Naive thymus-derived CD8-positive, alpha-beta T cell (primary cell): ENCODE measurements around the gene RNASEH2A. TPM values are rescaled to one million over a fixed set of nuclear protein-coding genes. Genes with fewer than 3 reads are reported as not detected.
A peak's percentile ranks its signal among the peaks of the same experiment; 100 is the strongest.
"Not testable (repeated sequence)": the region's sequence is repeated elsewhere in the genome, so short reads cannot be mapped to it uniquely, and the experiment has no call there.

Experiments used
- ATAC-seq, 2 donors: fragments of 150-1000 bp; cut with Tn5 transposase in 1 of 2; sonication (Bioruptor Pico), chemical (Tn5 transposase) in 1 of 2; 1 replicate in 1 of 2; 2 replicates in 1 of 2; pipeline ENCODE4 v1.10.0; 2021; ENCODE audit warnings: mild to moderate bottlenecking in 2 of 2, moderate library complexity in 2 of 2
- POLR2A ChIA-PET: fragments of 350-600 bp; sonication (Branson Sonifier 250); formaldehyde crosslinking; loops from one replicate; lab custom pipeline; 2021; ENCODE audit warnings: antibody characterized with exemption; lab: Charles Lee
- DNase-seq, 10 donors: peaks; one replicate each; pipeline versions ENCODE4 v3.0.0 to v3.0.0-alpha.2; 2020 to 2022
- H3K27ac Mint-ChIP-seq, 10 donors: one replicate each; pipeline ENCODE4 v1.8.0; 2020 to 2022; ENCODE audit warnings: mild to moderate bottlenecking in 10 of 10, mixed read lengths in 10 of 10, moderate library complexity in 4 of 10, inconsistent platforms in 1 of 10
- H3K27me3 Mint-ChIP-seq, 5 donors: one replicate each; pipeline ENCODE4 v1.8.0; 2021 to 2022; ENCODE audit warnings: mixed read lengths in 5 of 5
- H3K36me3 Mint-ChIP-seq, 3 donors: one replicate each; pipeline ENCODE4 v1.8.0; 2020 to 2022; ENCODE audit warnings: mixed read lengths in 3 of 3, mild to moderate bottlenecking in 2 of 3, inconsistent platforms in 1 of 3
- H3K4me1 Mint-ChIP-seq, 4 donors: one replicate each; pipeline ENCODE4 v1.8.0; 2021 to 2022; ENCODE audit warnings: mixed read lengths in 4 of 4
- H3K4me3 Mint-ChIP-seq, 10 donors: one replicate each; pipeline ENCODE4 v1.8.0; 2020 to 2022; ENCODE audit warnings: mild to moderate bottlenecking in 10 of 10, mixed read lengths in 10 of 10, moderate library complexity in 6 of 10, inconsistent platforms in 1 of 10
- H3K9me3 Mint-ChIP-seq, 9 donors: one replicate each; pipeline ENCODE4 v1.8.0; 2020 to 2022; ENCODE audit warnings: mixed read lengths in 9 of 9, mild to moderate bottlenecking in 3 of 9, inconsistent platforms in 1 of 9, moderate library complexity in 1 of 9
- polyA plus RNA-seq, 3 donors: library from polyadenylated mRNA; unstranded; fragments of 300-500 nt; fragmentation: Illumina TruSeq; gene quantifications; one replicate each; pipeline ENCODE4 v1.2.3, GENCODE V29; 2021
- total RNA-seq, 8 experiments: library from RNA in 2 of 8; stranded (reverse) in 2 of 8; gene quantifications; one replicate each; pipeline ENCODE4 v1.2.3 and lab custom pipeline; 2021 to 2026

RNASEH2A gene
- total and polyA plus RNA-seq, 5 experiments from 2014 or later = 12.1 to 22.6 (median 16.3) TPM

GRCh38 chr19:12796146-12797071 is 10.0 kb upstream of the RNASEH2A start:
- Mint-ChIP-seq H3K27ac (peak overlapping the region; percentile 90 to 98 (median 95)), H3K27me3 (peaks cover 0 to 2% (median 0%) of the 10 kb centered on the region in 5 donors), H3K36me3 (peaks cover 1 to 27% (median 5%) of the 10 kb centered on the region in 3 donors), H3K4me3 (peak overlapping the region; percentile 61 to 88 (median 84)), H3K9me3 (peaks cover 0 to 4% (median 0%) of the 10 kb centered on the region in 9 donors), H3K4me1 (peaks cover 19 to 45% (median 39%) of the 10 kb centered on the region in 4 donors)
- POLR2A ChIA-PET = interaction anchor here (0.6 to 14.5 kb wide), 7 partner anchors 10 to 356 kb away, joined by 3 to 1021 read pairs (median 5); partner anchors contain the start of genes DHPS, HOOK2, RNASEH2A and TNPO2
- ATAC-seq = no peak
- DNase-seq = peak; percentile 58 to 86 (median 74)

GRCh38 chr19:12797141-12797587 is 9.2 kb upstream of the RNASEH2A start:
- peaks cover 0 to 2% (median 0%) of the 10 kb centered on the region in 5 donors for H3K27me3 Mint-ChIP-seq
- peaks cover 20 to 47% (median 41%) of the 10 kb centered on the region in 4 donors for H3K4me1 Mint-ChIP-seq
- H3K36me3 Mint-ChIP-seq = peaks cover 1 to 27% (median 5%) of the 10 kb centered on the region in 3 donors
- DNase-seq (no peak), ATAC-seq (no peak)
- POLR2A ChIA-PET = interaction anchor here (1.0 to 14.5 kb wide), 3 partner anchors 9 to 38 kb away, joined by 5 to 1021 read pairs (median 15); partner anchors contain the start of genes HOOK2 and RNASEH2A
- H3K9me3 Mint-ChIP-seq = peaks cover 0 to 4% (median 0%) of the 10 kb centered on the region in 9 donors
- peak overlapping the region in 2 of 10 donors; percentile 4 to 96 for H3K27ac Mint-ChIP-seq
- no peak overlapping the region for H3K4me3 Mint-ChIP-seq

GRCh38 chr19:12797607-12798006 is 8.8 kb upstream of the RNASEH2A start:
- H3K27ac Mint-ChIP-seq, H3K27me3 Mint-ChIP-seq, DNase-seq, H3K9me3 Mint-ChIP-seq, ATAC-seq, H3K4me3 Mint-ChIP-seq: not testable (repeated sequence)
- POLR2A ChIA-PET = interaction anchor here (0.6 to 14.5 kb wide), 4 partner anchors 9 to 115 kb away, joined by 4 to 1021 read pairs (median 10); partner anchors contain the start of genes HOOK2 and RNASEH2A
- Mint-ChIP-seq H3K4me1 (peaks cover 24 to 50% (median 45%) of the 10 kb centered on the region in 4 donors), H3K36me3 (peaks cover 1 to 27% (median 5%) of the 10 kb centered on the region in 3 donors)

GRCh38 chr19:12799742-12800465 is 6.5 kb upstream of the RNASEH2A start:
- Mint-ChIP-seq H3K9me3 (no peaks in the 10 kb centered on the region), H3K4me3 (peak overlapping the region; percentile 30 to 94 (median 88)), H3K27ac (peak overlapping the region in 3 of 10 donors; percentile 47 to 69 (median 48)), H3K36me3 (peaks cover 0 to 21% (median 0%) of the 10 kb centered on the region in 3 donors), H3K27me3 (no peaks in the 10 kb centered on the region), H3K4me1 (peaks cover 20 to 38% (median 33%) of the 10 kb centered on the region in 4 donors)
- ATAC-seq (no peak), DNase-seq (no peak)
- POLR2A ChIA-PET = interaction anchor here (0.8 to 14.5 kb wide), 4 partner anchors 8 to 351 kb away, joined by 3 to 1021 read pairs (median 32); partner anchors contain the start of genes HOOK2, IER2, JUNB and STX10

GRCh38 chr19:12800466-12800770 is 6.0 kb upstream of the RNASEH2A start:
- no peak for DNase-seq
- Mint-ChIP-seq H3K9me3 (no peaks in the 10 kb centered on the region), H3K36me3 (peaks cover 0 to 21% (median 0%) of the 10 kb centered on the region in 3 donors), H3K4me1 (peaks cover 20 to 36% (median 31%) of the 10 kb centered on the region in 4 donors), H3K27ac (peak overlapping the region; percentile 39 to 91 (median 69)), H3K4me3 (peak overlapping the region; percentile 84 to 94 (median 88)), H3K27me3 (no peaks in the 10 kb centered on the region)
- ATAC-seq = no peak
- POLR2A ChIA-PET = interaction anchor here (0.6 to 14.5 kb wide), 6 partner anchors 8 to 350 kb away, joined by 3 to 1021 read pairs (median 4); partner anchors contain the start of genes HOOK2, IER2, JUNB and STX10

- POLR2A ChIA-PET = interaction anchor here (0.6 to 14.5 kb wide), 5 partner anchors 9 to 151 kb away, joined by 3 to 1021 read pairs (median 5); partner anchors contain the start of genes HOOK2 and JUNB
- Mint-ChIP-seq H3K36me3 (peaks cover 0 to 21% (median 0%) of the 10 kb centered on the region in 3 donors), H3K4me3 (peak overlapping the region; percentile 84 to 94 (median 88)), H3K4me1 (peaks cover 17 to 33% (median 27%) of the 10 kb centered on the region in 4 donors), H3K9me3 (no peaks in the 10 kb centered on the region), H3K27me3 (no peaks in the 10 kb centered on the region), H3K27ac (peak overlapping the region; percentile 44 to 91 (median 79))
- ATAC-seq = peak in 1 of 2 donors; percentile 15
- no peak for DNase-seq
Observed at GRCh38 chr19:12800923-12801465, 5.4 kb upstream of the RNASEH2A start.

GRCh38 chr19:12801466-12802266 is 4.7 kb upstream of the RNASEH2A start, which contains the start of the genes PRDX2 and THSD8:
Gene PRDX2, minus strand, starts transcription at chr19:12801800. Its CDS starts 539 bp downstream, at chr19:12801261.
Gene THSD8, plus strand, starts transcription at chr19:12802069. Its CDS starts 3 bp downstream, at chr19:12802072.
- Mint-ChIP-seq H3K4me3 (peak within 1 kb of the TSS; percentile 85 to 94 (median 88)), H3K27ac (peak within 1 kb of the TSS; percentile 44 to 91 (median 81)), H3K36me3 (peaks cover 0 to 21% (median 0%) of the 10 kb centered on the region in 3 donors), H3K27me3 (no peaks in the 10 kb centered on the region), H3K4me1 (peaks cover 17 to 33% (median 27%) of the 10 kb centered on the region in 4 donors), H3K9me3 (no peaks in the 10 kb centered on the region)
- ATAC-seq (peak; percentile 63 to 66), DNase-seq (peak; percentile 48 to 78 (median 66))
- POLR2A ChIA-PET = interaction anchor here (0.5 to 14.5 kb wide), 6 partner anchors 10 to 249 kb away, joined by 3 to 1021 read pairs (median 4); partner anchors contain the start of genes HOOK2, JUNB and TRIR

GRCh38 chr19:12802267-12803106 is 3.9 kb upstream of the RNASEH2A start:
- H3K27me3 Mint-ChIP-seq = no peaks in the 10 kb centered on the region
- H3K36me3 Mint-ChIP-seq = peaks cover 0 to 17% (median 0%) of the 10 kb centered on the region in 3 donors
- peaks cover 17 to 38% (median 31%) of the 10 kb centered on the region in 4 donors for H3K4me1 Mint-ChIP-seq
- POLR2A ChIA-PET = interaction anchor here (0.5 to 14.5 kb wide), 8 partner anchors 10 to 250 kb away, joined by 3 to 1021 read pairs (median 5); partner anchors contain the start of genes FBXW9, HOOK2, JUNB and TRIR
- H3K4me3 Mint-ChIP-seq = peak overlapping the region; percentile 83 to 94 (median 88)
- no peak for DNase-seq
- no peak for ATAC-seq
- H3K27ac Mint-ChIP-seq = peak overlapping the region in 9 of 10 donors; percentile 28 to 84 (median 49)
- H3K9me3 Mint-ChIP-seq = no peaks in the 10 kb centered on the region

GRCh38 chr19:12804051-12804450 is 2.3 kb upstream of the RNASEH2A start:
- Mint-ChIP-seq H3K4me3 (peak overlapping the region in 1 of 10 donors; percentile 38), H3K27me3 (no peaks in the 10 kb centered on the region), H3K27ac (no peak overlapping the region), H3K9me3 (no peaks in the 10 kb centered on the region), H3K36me3 (peaks cover 0 to 13% (median 0%) of the 10 kb centered on the region in 3 donors), H3K4me1 (peaks cover 17 to 38% (median 31%) of the 10 kb centered on the region in 4 donors)
- POLR2A ChIA-PET = interaction anchor here (0.7 to 14.5 kb wide), 4 partner anchors 9 to 1100 kb away, joined by 3 to 1021 read pairs (median 34); partner anchors contain the start of genes HOOK2 and JUNB
- ATAC-seq (no peak), DNase-seq (no peak)

GRCh38 chr19:12815088-12815487 is 8.7 kb downstream of the RNASEH2A start:
- Mint-ChIP-seq H3K4me1 (no peaks in the 10 kb centered on the region), H3K9me3 (no peaks in the 10 kb centered on the region), H3K36me3 (peaks cover 0 to 30% (median 4%) of the 10 kb centered on the region in 3 donors), H3K4me3 (no peak overlapping the region), H3K27ac (no peak overlapping the region), H3K27me3 (no peaks in the 10 kb centered on the region)
- DNase-seq (no peak), ATAC-seq (no peak)
- POLR2A ChIA-PET = interaction anchor here (0.6 to 0.8 kb wide), 3 partner anchors 15 to 132 kb away, joined by 3 to 4 read pairs (median 3); no protein-coding TSS in a partner anchor
